Fibroblast of skin of right biceps (primary cell): ENCODE results near the gene CTIF.

Experiments
- DNase-seq: peaks from one replicate; pipeline ENCODE4 v3.0.0-alpha.2; 2013

CTIF gene

DNA sequence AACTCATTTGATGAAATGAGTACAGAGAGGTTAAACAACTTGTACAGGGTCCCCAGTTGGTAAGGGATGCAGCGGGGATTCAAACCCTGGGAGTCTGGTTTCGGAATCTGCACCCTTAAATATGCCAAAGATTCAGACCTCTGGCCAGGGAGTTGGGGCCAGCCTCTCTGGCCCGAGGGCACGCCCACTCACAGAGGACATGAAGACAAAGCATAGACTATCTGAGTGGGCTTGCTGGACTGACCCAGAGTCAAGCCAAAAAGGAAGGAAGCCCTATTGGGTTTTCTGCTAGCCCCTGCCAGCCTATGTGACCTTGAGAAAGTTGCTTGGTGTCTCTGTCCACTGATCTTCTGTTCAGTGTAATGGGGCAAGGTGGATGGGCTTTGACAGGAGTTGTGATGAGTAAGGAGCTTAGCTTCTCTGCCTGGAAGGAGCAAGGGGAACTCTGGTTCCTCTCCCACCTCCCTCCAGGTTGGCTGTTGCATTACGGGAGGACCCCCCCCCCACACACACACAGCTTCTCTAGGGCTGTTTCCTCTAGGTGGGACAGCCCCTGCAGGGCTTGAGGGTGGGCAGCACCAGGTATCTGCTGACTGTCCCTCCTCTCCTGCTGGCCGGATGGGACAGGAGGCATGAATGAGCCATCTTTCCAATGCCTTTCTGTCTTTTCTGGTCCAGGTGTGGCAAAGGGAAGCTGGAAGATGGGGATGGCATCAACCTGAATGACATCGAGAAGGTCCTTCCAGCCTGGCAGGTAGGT is 131.3 kb downstream of the CTIF start:
- no peak for DNase-seq

DNA sequence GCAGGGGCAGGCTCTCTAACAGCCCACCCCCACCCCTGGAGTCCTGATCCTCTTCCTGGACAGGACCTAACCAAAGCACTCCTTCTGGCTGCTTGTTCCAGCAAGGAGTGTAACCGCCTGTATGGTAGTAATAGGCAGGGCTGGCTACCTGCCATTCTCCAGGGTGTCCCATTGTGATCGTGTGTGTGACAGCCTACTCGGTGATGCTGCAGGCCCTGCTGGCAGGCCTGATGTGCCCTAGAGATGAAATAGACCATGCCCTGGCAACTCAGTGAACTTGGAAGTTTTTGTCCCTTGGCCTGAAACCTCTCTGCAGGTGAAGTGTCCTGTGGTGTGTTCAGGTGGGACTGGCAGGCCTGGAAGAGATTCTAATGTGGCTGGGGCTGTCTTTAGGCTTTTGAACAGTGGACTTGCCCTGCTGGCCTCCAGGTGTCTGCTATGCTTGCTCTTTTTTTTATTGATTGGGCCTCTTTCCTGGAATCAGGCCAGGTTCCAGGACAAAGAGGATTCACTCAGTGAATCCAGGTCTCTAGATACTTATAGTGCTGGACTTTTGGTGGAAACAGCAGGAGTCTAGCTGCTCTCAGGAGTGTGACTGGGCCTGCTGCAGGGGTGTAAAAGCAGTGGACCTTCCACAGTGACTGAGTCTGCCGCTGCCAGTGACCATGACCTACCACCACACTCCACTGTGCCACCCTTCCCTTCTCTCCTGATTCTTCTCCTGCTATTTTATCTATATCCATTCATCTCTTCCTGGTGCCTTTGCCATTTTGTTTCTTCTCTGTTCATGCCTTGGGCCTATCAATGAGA is 132.1 kb downstream of the CTIF start:
- DNase-seq: no peak

DNA sequence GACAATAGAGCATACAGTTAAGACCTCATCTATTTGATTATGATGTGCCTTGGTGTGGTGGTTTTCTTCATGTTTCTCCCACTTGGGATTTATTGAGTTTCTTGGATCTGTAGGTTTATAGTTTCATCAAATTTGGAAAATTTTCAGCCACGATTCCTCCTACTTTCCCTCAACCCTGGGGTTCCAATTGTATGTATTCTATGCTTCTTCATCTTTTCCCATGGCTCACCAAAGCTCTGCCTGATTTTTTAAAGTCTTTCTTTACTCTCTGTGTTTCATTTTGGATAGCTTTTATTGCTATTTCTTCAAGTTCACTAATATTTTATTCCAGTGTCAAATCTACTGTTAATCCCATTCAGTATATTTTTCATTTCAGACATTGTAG is 132.7 kb downstream of the CTIF start:
- DNase-seq: no peak

DNA sequence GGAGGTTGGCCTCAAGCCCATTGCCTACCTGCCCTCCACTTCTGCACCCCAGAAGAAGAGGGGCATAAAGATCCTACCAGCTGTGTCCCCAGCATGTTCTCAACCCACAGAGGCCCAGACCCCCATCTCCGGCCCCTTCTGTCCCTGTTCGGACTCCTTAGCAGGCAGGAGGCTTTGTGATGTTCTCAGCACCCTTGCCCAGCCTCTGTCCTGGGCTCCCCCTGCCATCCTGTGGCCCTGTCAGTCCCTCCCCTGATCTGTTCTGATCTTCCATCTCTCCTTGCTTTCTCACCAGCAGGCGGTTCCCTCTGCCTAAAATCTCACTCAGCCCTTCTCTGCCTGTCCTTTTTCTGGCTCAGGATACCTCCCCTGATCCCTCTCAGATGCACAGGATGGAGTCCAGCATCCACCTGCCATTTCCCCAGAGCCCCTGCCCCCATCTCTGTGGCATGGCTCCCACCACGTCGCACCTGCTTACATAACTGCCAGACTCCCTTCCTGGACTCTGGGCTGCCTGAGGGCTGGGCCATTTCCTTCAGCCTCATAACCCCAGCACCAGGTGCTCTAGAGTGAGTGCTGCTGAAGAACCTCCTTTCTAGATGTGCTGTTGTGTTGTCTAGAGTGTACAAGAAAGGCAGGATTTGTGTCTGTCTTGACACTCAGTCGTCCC is 134.0 kb downstream of the CTIF start:
- DNase-seq: no peak

DNA sequence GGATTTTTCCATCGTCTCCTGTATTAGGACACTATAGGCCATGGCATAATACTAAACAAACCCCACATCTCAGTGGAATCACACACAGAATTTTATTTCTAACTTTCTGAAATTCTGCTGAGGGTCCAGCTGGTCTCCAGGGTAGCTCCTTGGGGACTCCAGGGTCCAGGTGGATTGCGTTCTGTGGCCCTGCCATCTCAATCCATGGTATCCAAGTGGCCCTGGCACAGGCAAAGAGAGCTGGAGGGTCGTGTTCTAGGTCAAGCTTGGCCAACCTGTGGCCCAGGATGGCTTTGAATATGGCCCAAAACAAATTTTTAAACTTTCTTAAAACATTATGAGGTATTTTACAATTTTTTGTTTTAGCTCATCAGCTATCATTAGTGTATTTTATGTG is 134.6 kb downstream of the CTIF start:
- no peak for DNase-seq

DNA sequence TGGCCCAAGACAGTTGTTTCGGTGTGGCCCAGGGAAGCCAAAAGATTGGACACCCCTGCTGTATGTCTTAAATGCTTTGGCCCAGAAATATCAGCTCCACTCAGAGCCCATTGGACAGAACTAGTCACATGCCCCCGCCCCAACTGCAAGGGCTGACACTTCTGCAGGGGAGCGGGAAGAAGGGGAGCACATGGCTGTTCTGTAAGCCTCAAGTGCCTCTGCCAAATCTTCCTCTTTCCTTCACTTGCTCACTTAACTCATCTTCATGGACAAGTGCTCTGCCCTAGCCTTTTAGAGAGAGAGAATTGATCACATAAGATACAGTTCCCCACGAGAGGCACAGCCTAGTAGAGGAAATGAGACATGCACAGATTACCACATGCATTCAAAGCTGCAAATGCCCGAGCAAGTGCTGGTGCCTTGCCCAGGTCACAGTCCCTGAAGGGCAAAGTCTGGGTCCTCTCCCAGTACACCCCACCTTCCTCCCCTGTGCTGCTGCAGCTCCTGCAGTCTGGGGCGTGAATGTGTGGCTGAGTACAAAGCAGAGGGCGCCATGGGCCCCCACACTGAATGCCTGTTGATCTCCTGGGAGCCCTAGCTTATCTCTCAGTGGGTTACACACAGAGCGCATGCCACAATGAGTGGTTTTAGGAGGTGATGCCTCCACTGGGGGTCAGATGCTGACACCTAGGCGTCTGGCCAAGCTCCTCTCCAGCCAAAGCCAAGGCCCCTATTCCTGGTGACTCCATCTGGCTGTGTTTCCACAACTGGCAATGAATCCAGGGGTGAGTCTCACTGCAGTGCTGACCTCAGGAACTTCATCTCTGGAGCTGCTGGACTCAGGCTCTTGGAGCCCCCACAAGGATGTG is 135.3 kb downstream of the CTIF start:
- DNase-seq: no peak

DNA sequence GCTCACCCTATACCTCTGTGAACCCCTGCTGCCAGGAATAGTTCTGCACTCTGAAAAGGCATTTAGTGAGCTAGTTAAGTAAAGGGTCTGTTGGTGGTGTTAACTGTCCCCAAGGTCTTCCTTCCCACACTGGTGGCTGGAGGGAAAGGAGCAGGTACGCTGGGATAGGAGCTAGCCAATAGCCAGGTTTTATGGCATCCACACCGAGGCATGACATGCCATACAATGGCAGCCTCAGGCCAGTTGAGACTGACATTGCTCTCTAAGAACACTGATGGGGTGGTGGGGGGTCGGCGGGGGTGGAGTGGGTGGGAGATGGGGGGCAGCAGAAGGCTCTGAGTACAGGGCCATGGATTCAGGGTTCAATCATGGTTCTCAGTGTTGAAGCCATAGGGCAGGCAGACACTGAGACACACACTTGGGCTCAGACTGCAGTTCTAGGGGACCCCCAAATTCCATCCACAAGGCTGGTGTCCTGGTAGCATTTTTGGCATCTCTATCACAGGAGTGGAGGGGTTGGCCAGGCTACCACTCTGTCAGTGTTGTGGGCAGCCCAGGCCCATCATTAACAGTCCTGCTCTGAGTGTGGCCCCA is 136.0 kb downstream of the CTIF start:
- no peak for DNase-seq

DNA sequence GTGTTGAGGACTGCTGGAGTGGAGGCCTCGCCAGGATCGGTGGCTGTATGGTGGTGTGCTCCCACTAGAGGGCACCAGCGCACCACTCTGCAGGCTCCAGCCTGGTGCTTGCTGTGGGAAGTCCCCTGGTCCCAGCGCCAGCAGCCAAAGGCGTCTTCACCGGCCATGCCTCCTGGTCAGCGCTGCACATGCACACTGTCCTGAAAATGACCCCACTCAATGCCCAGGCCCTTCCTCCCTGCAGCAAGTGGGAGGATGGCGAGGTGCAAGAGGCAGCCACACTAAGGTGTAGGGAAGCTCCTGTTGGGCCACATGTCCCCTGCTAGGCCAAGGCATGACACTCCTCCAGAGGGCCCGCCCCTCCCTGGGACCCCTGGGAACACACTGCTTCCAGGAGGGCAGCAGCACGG is 136.5 kb downstream of the CTIF start:
- DNase-seq: peak; percentile 72

DNA sequence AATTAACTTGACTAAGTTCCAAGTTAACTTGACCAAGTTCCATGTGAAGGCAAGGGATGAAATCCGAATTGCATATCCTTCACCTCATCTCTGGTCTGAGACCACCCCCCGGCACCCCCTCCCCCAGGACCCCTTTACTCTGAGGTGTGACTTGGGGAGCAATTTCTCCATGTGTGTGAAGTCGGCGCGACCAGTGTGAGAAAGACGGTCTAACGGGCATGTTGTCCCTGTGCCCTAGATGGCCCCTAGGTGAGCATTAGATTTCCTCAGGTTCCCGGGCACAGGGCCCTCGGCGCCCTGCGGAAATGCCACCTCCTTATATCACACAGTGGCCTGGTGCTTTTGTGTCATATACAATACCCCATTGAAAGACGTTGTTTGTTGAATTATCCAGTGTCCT is 137.1 kb downstream of the CTIF start:
- DNase-seq: no peak

DNA sequence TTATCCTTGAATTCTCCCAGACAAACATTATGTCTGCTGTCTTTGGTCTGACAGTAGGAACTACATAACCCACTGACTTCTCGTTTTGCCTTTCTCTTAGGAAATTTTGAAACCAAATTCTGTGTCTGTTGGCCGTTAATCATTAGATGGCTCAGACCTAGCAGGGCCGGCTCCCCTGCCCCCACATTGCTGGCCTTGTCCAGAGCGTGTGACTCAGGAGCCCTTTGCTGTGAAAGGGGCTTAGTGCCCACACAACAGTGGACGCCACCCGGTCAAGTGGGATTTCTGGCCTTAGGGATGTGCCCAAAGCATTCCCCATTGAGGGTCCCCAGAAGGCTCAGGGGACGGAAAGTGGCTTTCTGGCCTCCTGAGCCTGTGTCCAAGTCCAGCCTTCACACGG is 137.5 kb downstream of the CTIF start:
- no peak for DNase-seq

DNA sequence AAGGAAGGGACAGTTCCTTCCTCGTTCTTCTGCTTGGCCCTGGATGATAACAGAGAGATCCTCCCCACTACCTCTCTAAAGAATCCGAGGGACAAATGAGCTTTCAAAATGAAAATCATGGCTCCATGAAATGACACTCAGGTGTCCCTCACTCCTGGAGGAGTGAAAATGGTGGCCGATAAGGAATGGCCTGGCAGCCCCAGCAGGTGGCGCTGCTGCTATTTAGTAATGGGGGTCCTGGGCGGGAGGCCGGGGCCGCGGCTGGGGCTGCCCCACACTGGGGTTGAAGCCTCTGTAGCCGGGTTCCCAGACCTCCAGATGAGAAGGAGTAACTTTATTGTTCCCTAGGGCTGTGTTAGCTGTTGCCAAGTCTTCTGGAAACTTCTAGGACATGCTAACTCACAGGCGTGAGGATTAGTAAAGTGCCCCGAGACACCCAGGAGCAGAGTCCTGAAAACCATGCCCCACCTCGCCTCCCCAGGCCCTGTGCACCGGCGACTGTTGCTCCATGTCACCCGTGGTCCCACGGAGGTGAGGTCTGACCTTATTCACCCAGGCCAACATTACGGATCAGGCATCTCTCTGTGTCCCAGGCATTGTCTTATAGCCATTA is 138.0 kb downstream of the CTIF start:
- DNase-seq: peak; percentile 58

DNA sequence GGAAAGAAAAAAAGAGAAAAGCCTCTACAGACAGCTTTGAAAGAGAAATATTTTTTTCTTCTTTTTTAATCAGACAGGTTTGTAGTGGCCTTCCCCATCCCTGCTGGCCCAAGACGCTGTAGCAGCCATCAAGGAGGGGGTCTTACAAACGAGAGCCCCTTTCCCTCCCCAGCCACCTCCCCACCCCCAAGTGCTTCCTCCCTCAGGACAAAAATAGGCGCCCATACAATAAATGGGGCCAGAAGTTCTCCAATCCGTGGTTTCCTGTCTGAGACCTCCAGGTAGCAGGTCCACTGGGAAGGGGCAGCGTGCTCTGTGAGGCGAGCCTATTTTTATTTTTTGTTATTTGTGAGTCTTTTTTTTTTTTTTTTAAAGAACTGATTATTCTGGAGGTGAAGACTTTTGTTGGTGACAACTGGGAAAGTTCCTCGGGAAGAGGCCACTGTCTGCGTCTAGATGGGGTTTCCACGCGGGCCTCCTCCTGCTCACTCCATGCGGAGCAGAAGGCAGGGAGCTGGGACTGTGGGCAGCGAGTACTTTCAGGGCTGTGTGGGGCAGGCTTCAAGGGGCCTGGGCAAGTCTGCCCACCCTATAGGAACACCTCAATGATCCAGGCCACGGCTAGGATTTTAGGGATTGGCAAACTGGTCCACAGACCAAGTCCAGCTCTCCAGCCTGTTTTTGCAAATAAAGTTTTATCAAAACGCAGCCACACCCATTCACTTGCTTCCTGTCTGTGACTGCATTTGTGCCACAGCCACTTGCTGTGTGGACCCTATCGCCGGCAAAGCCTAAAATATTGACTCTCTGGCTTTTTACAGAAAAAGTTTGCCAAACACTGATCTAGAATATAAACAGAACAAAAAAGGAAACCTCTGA is 139.6 kb downstream of the CTIF start:
- DNase-seq: no peak

DNA sequence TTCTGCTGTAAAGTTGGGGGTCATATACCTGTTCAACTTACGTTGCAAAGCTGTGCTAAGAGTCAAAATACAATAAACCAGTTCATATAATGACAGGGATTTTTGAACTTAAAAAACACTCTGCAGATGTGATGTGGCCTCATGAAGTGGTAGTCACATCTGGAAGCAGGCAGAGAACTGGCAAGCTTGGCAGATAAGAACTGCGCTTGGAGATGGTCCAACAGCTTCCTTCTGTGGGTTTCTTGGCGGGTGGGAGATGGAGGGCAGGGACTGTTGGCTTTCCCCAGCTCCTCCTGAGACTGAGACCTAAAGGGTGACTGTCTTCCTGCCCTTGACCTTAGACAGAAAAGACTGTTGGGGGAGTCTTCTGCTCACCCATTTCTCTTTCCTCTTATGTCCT is 140.4 kb downstream of the CTIF start:
- no peak for DNase-seq

DNA sequence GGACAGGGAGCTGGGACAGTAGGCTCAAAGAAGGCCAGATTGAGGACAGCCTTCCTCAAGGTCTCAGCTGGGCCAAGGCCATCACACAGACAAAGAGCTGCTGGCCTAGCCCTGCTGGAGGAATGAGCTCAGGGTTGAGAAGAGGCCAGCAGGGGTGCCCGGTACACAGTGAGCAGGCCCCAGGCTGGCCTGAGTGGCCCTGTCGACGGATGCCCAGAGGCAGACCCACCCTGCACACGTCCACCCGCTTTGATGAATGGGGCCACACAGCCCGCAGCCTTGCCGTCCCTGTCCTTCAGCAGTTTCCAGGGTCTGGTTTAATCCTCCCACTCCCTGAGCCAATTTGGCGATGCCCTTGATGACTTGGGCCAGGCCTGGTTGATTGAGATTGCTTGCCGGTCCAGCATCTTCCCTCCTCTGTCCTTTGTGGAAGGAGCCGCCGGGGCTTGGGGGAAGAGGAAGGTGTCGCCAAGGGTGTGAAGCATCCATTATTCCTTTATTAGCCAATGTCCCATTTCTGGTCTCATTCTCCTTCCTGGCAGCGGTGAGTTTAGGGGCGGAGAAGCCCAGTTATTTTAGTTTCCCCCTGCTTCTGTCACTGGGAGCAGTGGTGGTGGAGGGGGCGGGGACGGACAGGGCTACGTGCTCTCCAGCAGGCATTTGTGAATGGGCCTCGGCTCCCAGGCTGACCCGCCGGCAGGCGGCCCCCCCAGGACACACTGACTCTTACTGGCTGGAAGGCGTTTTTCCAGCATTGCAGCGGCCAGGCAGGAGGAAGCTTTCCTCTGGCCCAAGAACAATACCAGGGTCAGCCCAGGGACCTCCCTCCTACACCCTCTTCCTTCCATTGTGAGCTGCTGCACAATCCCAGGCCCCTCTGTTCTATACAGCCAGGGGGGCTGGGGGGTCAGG is 141.8 kb downstream of the CTIF start:
- no peak for DNase-seq

DNA sequence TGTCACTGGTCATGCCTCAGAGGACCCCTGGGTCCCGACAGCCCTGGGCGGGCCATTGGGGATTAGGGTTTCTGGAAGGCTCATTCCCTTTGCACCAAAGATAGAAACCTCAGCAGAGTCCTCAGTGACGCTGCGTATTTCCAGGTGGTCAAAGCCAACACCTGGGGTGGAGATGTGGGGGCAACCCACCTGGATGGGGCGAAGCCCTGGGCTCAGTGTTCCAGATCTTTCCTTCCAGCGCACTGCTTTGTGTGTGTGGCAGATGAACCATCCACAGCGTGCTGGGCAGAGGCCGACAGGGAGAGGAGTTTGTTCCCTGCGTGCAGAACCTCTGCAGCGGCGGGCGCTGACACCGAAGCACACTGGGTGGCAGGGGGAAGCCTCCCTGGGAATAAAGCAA is 143.9 kb downstream of the CTIF start:
- DNase-seq: no peak

DNA sequence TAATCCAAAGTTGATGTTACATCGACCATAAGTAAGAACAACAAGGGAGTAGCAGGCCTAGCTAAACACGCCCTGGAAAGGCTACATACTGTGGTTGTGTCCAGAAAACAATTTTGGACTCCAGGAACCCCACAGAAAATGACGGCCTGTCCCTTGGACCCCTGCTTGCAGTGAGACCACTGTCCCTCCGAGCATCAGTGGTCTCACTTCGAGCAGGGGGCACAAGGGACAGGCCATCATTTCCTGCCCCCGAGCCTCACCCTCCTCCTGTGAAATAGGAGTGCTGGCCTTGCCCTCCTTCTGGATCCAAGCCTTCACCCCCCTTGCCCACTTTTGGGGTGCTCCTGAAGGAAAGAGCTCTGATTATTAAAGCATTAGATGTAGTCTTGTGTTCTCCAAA is 144.4 kb downstream of the CTIF start:
- no peak for DNase-seq

DNA sequence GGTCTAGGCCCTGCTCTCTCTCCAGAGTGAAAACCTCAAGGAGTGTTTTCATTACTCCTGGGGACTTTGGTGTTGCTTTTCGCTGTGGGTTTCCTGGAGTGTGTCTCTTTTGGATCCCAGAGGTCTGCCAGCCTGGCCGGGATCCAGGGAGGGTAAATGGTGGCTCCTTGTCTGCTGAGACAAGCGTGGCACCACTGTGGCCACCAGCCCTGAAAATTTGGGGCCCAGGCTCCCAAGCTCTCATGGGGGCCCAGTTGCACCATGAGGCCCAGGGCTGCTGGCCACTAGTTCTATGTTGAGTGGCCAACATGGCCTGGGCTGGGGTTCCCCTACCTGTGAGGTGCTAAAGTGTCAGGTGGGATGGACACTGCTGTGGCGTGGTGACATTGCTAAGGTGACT is 144.8 kb downstream of the CTIF start:
- DNase-seq: no peak

DNA sequence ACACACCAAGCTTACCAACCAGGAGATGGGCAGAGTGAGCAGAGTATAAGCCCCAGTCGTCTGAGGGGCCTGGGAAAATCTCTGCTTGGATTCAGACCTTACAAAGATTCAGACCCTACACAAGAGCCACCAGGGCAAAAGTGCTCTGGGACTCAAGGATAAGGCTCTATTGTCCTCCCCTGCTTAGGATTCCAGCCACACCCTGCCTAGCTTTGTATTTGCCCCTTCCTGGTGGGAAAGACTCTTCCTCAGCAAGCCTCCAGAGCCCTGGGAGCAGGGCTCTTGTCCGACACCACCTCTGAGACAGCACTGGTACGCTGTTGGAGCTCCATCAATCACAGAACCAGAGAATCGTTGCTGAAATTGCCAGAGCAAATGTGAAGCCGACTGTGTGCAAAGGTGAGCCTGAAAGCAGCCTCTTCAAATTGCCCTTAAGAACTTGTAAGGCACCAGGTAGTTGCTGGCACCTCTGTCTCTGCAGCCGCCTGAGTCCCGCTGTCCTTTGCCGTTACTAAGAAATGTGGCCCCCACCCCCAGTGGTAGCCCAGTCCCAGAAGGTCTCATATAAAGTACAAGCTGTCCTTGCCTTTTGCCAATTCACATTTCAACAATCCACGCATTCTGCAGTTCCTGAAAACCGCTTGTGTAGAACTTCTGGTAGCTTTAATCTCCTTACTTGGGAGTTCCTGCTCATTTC is 148.7 kb downstream of the CTIF start:
- no peak for DNase-seq

DNA sequence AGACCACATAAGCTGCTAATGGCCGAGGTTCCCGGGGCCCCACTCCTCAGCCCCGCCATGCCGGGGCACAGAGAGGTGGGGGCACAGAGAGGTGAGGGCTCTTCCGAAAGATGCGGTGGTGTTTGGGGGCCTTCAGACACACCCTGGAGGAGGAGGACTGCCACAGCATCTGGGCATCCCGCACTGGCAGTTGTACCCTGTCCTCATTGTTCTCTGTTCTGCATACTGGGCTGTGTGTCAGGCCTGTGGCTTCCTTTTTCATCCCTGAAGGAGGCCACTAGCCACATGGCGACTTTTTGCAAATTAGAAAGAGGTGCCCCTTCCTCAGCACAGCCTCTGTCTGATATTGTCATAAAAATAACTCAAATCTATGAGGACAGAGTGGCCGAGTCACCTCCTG is 150.1 kb downstream of the CTIF start:
- no peak for DNase-seq
